Stomach (tissue), 9 donors: ENCODE measurements around the gene EIF3L. TPM values are rescaled to one million over a fixed set of nuclear protein-coding genes. Genes with fewer than 3 reads are reported as not detected.

Experiments
- DNase-seq, 2 donors: peaks; one replicate each; pipeline versions ENCODE4 v3.0.0 to v3.0.0-alpha.2; 2013 to 2019
- H3K27ac ChIP-seq, 5 donors: fragments of 200-600 bp in 4 of 5; sonication (generic) in 4 of 5; one replicate each; pipeline ENCODE4 v1.5.1; 2013 to 2019; ENCODE audit warnings: mild to moderate bottlenecking in 1 of 5, moderate library complexity in 1 of 5
- H3K27me3 ChIP-seq, 3 donors: fragments of 200-600 bp; sonication (generic); one replicate each; pipeline ENCODE4 v1.5.1; 2017 to 2019; ENCODE audit warnings: mixed run types in 1 of 3
- H3K36me3 ChIP-seq, 4 donors: fragments of 200-600 bp; sonication (generic); 1 replicate in 3 of 4; 2 replicates in 1 of 4; pipeline ENCODE4 v1.5.1; 2016 to 2019
- H3K4me1 ChIP-seq, 4 donors: fragments of 200-600 bp; sonication (generic); one replicate each; pipeline ENCODE4 v1.5.1; 2016 to 2019
- H3K4me3 ChIP-seq, 4 donors: fragments of 200-600 bp; sonication (generic) in 3 of 4; one replicate each; pipeline ENCODE4 v1.5.1; 2016 to 2019; ENCODE audit warnings: mild to moderate bottlenecking in 1 of 4
- H3K9me3 ChIP-seq, 4 donors: fragments of 200-600 bp; sonication (generic); one replicate each; pipeline ENCODE4 v1.5.1; 2016 to 2019
- CTCF ChIP-seq, 7 experiments: fragments of 450-650 bp in 4 of 7; fragments of 200-600 bp in 3 of 7; sonication (generic) in 3 of 7; IDR thresholded peaks; one replicate each; pipeline ENCODE4 v1.5.1; 2016 to 2019; ENCODE audit warnings: antibody characterized with exemption in 7 of 7, control low read depth in 2 of 7, mild to moderate bottlenecking in 1 of 7
- EP300 ChIP-seq: sonication (generic); formaldehyde crosslinking; IDR thresholded peaks from one replicate; pipeline ENCODE4 v1.6.1; 2017; ENCODE audit warnings: antibody characterized with exemption
- POLR2A ChIP-seq, 4 donors: fragments of 450-650 bp; IDR thresholded peaks; one replicate each; pipeline ENCODE4 v1.6.1; 2016; ENCODE audit warnings: antibody characterized with exemption in 4 of 4, control low read depth in 2 of 4, mild to moderate bottlenecking in 1 of 4, moderate library complexity in 1 of 4
- POLR2AphosphoS5 ChIP-seq, 3 donors: sonication (generic); formaldehyde crosslinking; IDR thresholded peaks; one replicate each; pipeline ENCODE4 v1.6.1; 2016; ENCODE audit warnings: antibody characterized with exemption in 3 of 3
- WGBS, 5 donors: extraction: QIAGEN DNeasy Blood & Tissue Kit in 3 of 5; methylation state at CpG; one replicate each; pipeline versions ENCODE4 v1.1.5 to v1.1.7; 2013 to 2018; 5-methylcytosine and 5-hydroxymethylcytosine counted together
- intact Hi-C: fragments of 100-400 bp; cut with DNase I; formaldehyde crosslinking; loops from one replicate; pipeline ENCODE4 v1.15.1; 2023; ENCODE audit warnings: low total_unique reads
- polyA plus RNA-seq, 3 donors: library from polyadenylated mRNA; stranded (reverse); fragments of 200-250 nt; gene quantifications; one replicate each; pipeline ENCODE4 v1.2.3, GENCODE V29; 2013
- total RNA-seq, 5 donors: library from RNA; depleted of rRNA; stranded (reverse); fragments of >200 nt; gene quantifications; one replicate each; pipeline versions ENCODE4 v1.1.0 to v1.2.3, GENCODE V29; 2014 to 2016
- donor health status: healthy with polysubstance abuse.
- donor health status: Bipolar disorder and iron deficiency.
- donor health status: healthy.

EIF3L gene
- total and polyA plus RNA-seq, 8 donors, result 254 to 657 (median 381) TPM

GRCh38 chr22:37923927-37924326, 74.7 kb downstream of the EIF3L start:
- Histone ChIP-seq H3K4me1 (peaks cover 19 to 63% (median 49%) of the 10 kb centered on the region in 4 donors), H3K27me3 (no peaks in the 10 kb centered on the region), H3K27ac (peak overlapping the region; percentile 61 to 81 (median 76)), H3K9me3 (no peaks in the 10 kb centered on the region), H3K4me3 (no peak overlapping the region), H3K36me3 (peaks cover 44 to 97% (median 94%) of the 10 kb centered on the region in 4 donors)
- peak in 1 of 2 donors; percentile 70 for DNase-seq
- intact Hi-C loops, result no loop called here
- TF ChIP-seq POLR2AphosphoS5 (IDR thresholded peaks at IDR 0.05) (peak in 2 of 3 donors; percentile 15 to 19), CTCF (IDR thresholded peaks at IDR 0.05) (no peak), EP300 (no peak)
- 30 to 70% (median 41%) methylated on average over 4 of the region's 4 CpGs for WGBS, 5 donors

GRCh38 chr22:37924386-37925065, 75.3 kb downstream of the EIF3L start:
- H3K4me3 ChIP-seq, result peak overlapping the region in 3 of 4 donors; percentile 13 to 33 (median 23)
- 35 to 70% (median 50%) methylated on average over 2 to 18 of the region's 18 CpGs for WGBS, 5 donors

GRCh38 chr22:37925330-37925729, 76.1 kb downstream of the EIF3L start:
- peaks cover 48 to 96% (median 93%) of the 10 kb centered on the region in 4 donors for H3K36me3 ChIP-seq
- peak overlapping the region; percentile 13 to 33 (median 18) for H3K4me3 ChIP-seq
- no peaks in the 10 kb centered on the region for H3K9me3 ChIP-seq
- TF ChIP-seq POLR2A (IDR thresholded peaks at IDR 0.05), result no peak
- TF ChIP-seq CTCF (IDR thresholded peaks at IDR 0.05), result no peak
- TF ChIP-seq POLR2AphosphoS5 (IDR thresholded peaks at IDR 0.05), result no peak
- TF ChIP-seq EP300, result no peak
- 38 to 75% (median 58%) methylated on average over 2 to 3 of the region's 3 CpGs for WGBS, 5 donors
- peaks cover 33 to 77% (median 59%) of the 10 kb centered on the region in 4 donors for H3K4me1 ChIP-seq
- no peaks in the 10 kb centered on the region for H3K27me3 ChIP-seq
- no peak for DNase-seq
- peak overlapping the region; percentile 61 to 81 (median 76) for H3K27ac ChIP-seq
- intact Hi-C loops, result no loop called here

More at GRCh38 chr22:37924386-37925065, 75.3 kb downstream of the EIF3L start:
- peaks cover 43 to 97% (median 94%) of the 10 kb centered on the region in 4 donors for H3K36me3 ChIP-seq
- no peaks in the 10 kb centered on the region for H3K27me3 ChIP-seq
- intact Hi-C loops, result no loop called here
- no peak for TF ChIP-seq CTCF (IDR thresholded peaks at IDR 0.05)
- TF ChIP-seq POLR2A (IDR thresholded peaks at IDR 0.05), result peak in 1 of 4 donors; percentile 11
- H3K4me1 ChIP-seq, result peaks cover 25 to 69% (median 55%) of the 10 kb centered on the region in 4 donors
- no peaks in the 10 kb centered on the region for H3K9me3 ChIP-seq
- DNase-seq, result peak in 1 of 2 donors; percentile 78
- peak overlapping the region; percentile 61 to 81 (median 76) for H3K27ac ChIP-seq

- intact Hi-C loops, result no loop called here
- TF ChIP-seq EP300, result no peak
- no peak for TF ChIP-seq POLR2A (IDR thresholded peaks at IDR 0.05)
- no peak for TF ChIP-seq POLR2AphosphoS5 (IDR thresholded peaks at IDR 0.05)
- no peak for TF ChIP-seq CTCF (IDR thresholded peaks at IDR 0.05)
- DNase-seq, result no peak
- Histone ChIP-seq H3K9me3 (no peaks in the 10 kb centered on the region), H3K27ac (peak overlapping the region; percentile 61 to 81 (median 76)), H3K4me3 (peak overlapping the region; percentile 13 to 33 (median 18)), H3K36me3 (peaks cover 48 to 94% (median 91%) of the 10 kb centered on the region in 4 donors), H3K4me1 (peaks cover 38 to 81% (median 64%) of the 10 kb centered on the region in 4 donors), H3K27me3 (no peaks in the 10 kb centered on the region)
- 57 to 81% (median 73%) methylated on average over 12 to 15 of the region's 15 CpGs for WGBS, 5 donors
Measured at GRCh38 chr22:37925767-37926166, 76.5 kb downstream of the EIF3L start.
